ENCODE measurements around the gene COA8. TPM values are rescaled to one million over a fixed set of nuclear protein-coding genes. Genes with fewer than 3 reads are reported as not detected.

COA8 gene
- polyA plus RNA-seq, 1 of the 3 experiments (the other 2 are of a cell fraction), result 25.2 TPM

- no peak for DNase-seq
- peaks cover 36% of the 10 kb centered on the region for H3K79me2 ChIP-seq (ENCODE audit: insufficient read depth)
- TF ChIP-seq CTCF (IDR thresholded peaks at IDR 0.05) (no peak), PBX3 (IDR thresholded peaks at IDR 0.05) (no peak), POLR2AphosphoS5 (IDR thresholded peaks at IDR 0.05; ENCODE audit: low read depth, low read length) (no peak), FOXM1 (IDR thresholded peaks at IDR 0.05; ENCODE audit: low read depth) (no peak), SMC3 (IDR thresholded peaks at IDR 0.05; ENCODE audit: low read depth, low read length) (no peak)
- no peaks in the 10 kb centered on the region for H3K9me3 ChIP-seq
- no peak overlapping the region for H2AFZ ChIP-seq (ENCODE audit: low read depth)
- no peak overlapping the region for H3K27ac ChIP-seq (ENCODE audit: low read depth in 2 of 2, low read length in 1 of 2)
- CTCF ChIA-PET, result interaction anchor here (1.2 to 8.5 kb wide), 4 partner anchors 12 to 33 kb away, joined by 4 to 52 read pairs (median 6); partner anchors contain the start of gene CKB
- H3K9me2 ChIP-seq, result no peaks in the 10 kb centered on the region
- H3K9ac ChIP-seq, result no peak overlapping the region
- peaks cover 2 to 20% of the 10 kb centered on the region in 2 experiments; a peak in 1 of 4 replicates for H3K4me1 ChIP-seq (ENCODE audit: control insufficient read depth in 1 of 2, insufficient read depth in 2 of 2, low read depth in 1 of 2, low read length in 1 of 2)
- H3F3A ChIP-seq (replicated peaks; ENCODE audit: insufficient read depth), result peaks cover under 1% of the 10 kb centered on the region
- POLR2A ChIA-PET, result interaction anchor here (1.3 kb wide), 1 partner anchor 11 kb away, joined by 5 read pairs; the partner anchor contains the start of gene CKB
- H3K36me3 ChIP-seq (replicated peaks in 1 of 2; ENCODE audit: control insufficient read depth in 1 of 2, insufficient read depth in 2 of 2, low read length in 1 of 2), result peaks cover 0 to 32% of the 10 kb centered on the region in 2 experiments
- H3K4me3 ChIP-seq (ENCODE audit: low read depth in 2 of 2, low read length in 1 of 2), result no peak overlapping the region
- H3K27me3 ChIP-seq (ENCODE audit: insufficient read depth), result no peaks in the 10 kb centered on the region
- peaks cover 9% of the 10 kb centered on the region; the same call in 1 of the 2 replicates for H4K20me1 ChIP-seq (ENCODE audit: insufficient read depth)
- WGBS (ENCODE audit: low lambda C conversion rate), result 95% methylated on average over 12 of the region's 23 CpGs
- H3K4me2 ChIP-seq, result no peak overlapping the region
Observed at GRCh38 chr14:103533137-103533998, 29.4 kb upstream of the COA8 start.

- WGBS (ENCODE audit: low lambda C conversion rate), result 99% methylated on average over 11 of the region's 25 CpGs
- no peak overlapping the region for H2AFZ ChIP-seq (ENCODE audit: low read depth)
- no peaks in the 10 kb centered on the region for H3K9me3 ChIP-seq
- H3K27ac ChIP-seq (ENCODE audit: low read depth in 2 of 2, low read length in 1 of 2), result no peak overlapping the region
- peaks cover 33% of the 10 kb centered on the region for H3K79me2 ChIP-seq (ENCODE audit: insufficient read depth)
- H3K9ac ChIP-seq, result no peak overlapping the region
- no peaks in the 10 kb centered on the region for H3K9me2 ChIP-seq
- DNase-seq, result no peak
- no peaks in the 10 kb centered on the region for H3K27me3 ChIP-seq (ENCODE audit: insufficient read depth)
- peaks cover 9% of the 10 kb centered on the region; the same call in 1 of the 2 replicates for H4K20me1 ChIP-seq (ENCODE audit: insufficient read depth)
- peaks cover 0 to 32% of the 10 kb centered on the region in 2 experiments for H3K36me3 ChIP-seq (replicated peaks in 1 of 2; ENCODE audit: control insufficient read depth in 1 of 2, insufficient read depth in 2 of 2, low read length in 1 of 2)
- H3F3A ChIP-seq (replicated peaks; ENCODE audit: insufficient read depth), result no peaks in the 10 kb centered on the region
- ChIA-PET POLR2A (no interaction called here), CTCF (interaction anchor here (1.2 to 8.5 kb wide), 4 partner anchors 12 to 34 kb away, joined by 4 to 52 read pairs (median 6); partner anchors contain the start of gene CKB)
- H3K4me3 ChIP-seq (ENCODE audit: low read depth in 2 of 2, low read length in 1 of 2), result no peak overlapping the region
- H3K4me2 ChIP-seq, result no peak overlapping the region
- peaks cover 0 to 24% of the 10 kb centered on the region in 2 experiments; a peak in 1 of 4 replicates for H3K4me1 ChIP-seq (ENCODE audit: control insufficient read depth in 1 of 2, insufficient read depth in 2 of 2, low read depth in 1 of 2, low read length in 1 of 2)
- TF ChIP-seq RCOR1 (IDR thresholded peaks at IDR 0.05; ENCODE audit: low read length), result no peak
- no peak for TF ChIP-seq PBX3 (IDR thresholded peaks at IDR 0.05)
- no peak for TF ChIP-seq MAX (IDR thresholded peaks at IDR 0.05; ENCODE audit: low read depth)
- TF ChIP-seq NRF1 (IDR thresholded peaks at IDR 0.05; ENCODE audit: low read depth, low read length), result no peak
- TF ChIP-seq EZH2phosphoT487 (IDR thresholded peaks at IDR 0.05; ENCODE audit: borderline replicate concordance, low read depth), result no peak
- TF ChIP-seq NFIC (IDR thresholded peaks at IDR 0.05; ENCODE audit: borderline replicate concordance), result no peak
Observed at GRCh38 chr14:103533999-103534575, 28.7 kb upstream of the COA8 start.
